Activated naive CD4-positive, alpha-beta T cell treated with anti-CD3 and anti-CD28 coated beads, Interleukin-2, amount 50 U/mL, for 16 hours (primary cell): ENCODE data around the gene KRTAP15-1.

ENCODE experiments used
- DNase-seq: peaks from one replicate; pipeline ENCODE4 v3.0.0-alpha.2; 2020

Gene KRTAP15-1, protein sequence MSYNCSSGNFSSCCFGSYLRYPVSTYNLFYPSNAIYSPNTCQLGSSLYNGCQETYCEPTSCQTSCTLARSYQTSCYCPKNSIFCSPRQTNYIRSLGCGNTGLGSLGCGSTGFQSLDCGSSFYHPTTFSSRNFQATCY

DNA sequence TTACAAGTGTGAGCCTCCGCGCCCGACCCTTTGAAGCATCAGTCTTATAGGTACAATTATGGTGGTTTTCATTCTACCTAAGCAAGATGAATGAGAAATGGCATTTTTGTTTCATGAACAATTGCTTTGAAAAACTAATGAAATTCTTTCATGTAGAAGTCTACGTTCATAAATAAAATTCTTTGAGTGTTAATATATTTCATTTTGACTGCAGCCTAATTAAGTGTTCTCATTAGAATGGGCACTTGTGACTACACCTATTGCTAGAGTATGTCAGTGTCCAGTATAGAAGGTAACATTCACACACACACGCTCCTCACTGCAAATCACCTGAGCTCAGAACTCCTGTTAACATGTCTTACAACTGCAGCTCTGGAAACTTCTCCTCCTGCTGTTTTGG lies at the start of gene KRTAP15-1:
Gene KRTAP15-1, plus strand, starts transcription at position 301 of the 400 bp plus-strand sequence. Its CDS starts 53 bp downstream, at position 354.
- DNase-seq = no peak

DNA sequence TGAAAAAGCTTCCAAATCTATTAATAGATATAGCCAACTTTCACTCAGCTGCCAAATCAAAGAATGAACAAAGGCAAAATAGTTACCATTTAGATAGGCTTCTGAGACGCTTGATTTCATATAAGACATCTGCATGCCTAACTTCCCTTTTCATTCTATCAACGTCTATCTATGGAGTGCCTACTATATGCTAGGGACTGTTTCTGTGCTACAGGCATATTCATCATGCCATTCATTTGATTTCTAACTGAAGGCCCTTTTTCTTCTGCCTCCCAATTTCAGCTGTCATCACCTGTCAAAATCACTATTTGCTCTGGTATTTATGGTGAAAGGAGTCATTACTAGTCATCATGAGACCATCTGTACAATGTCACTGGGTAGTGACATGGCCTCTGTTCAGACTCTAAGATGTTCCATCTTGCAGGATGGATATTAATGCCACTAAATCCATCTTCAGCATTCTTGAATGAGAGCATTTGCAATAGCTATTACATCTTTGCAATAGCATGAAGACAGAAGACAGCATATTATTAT lies 48.5 kb upstream of the KRTAP15-1 start:
- DNase-seq = no peak

DNA sequence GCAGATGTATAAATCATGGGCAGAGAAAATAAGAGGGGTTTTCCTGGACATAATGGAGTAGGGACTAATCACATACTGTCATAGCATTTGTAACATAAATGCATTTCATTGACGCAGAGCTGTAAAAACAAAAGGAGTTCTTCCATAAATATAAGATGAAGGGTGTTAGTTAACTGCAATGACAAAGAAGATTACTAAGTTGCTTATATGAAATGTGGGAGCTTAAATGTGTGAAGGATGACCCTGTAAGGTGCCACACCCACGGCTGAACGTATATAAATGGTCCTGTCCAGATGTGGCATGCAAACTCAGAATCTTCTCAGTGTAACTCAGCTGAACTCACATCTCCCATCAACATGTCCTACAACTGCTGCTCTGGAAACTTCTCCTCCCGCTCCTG lies 44.3 kb upstream of the KRTAP15-1 start, which contains the start of gene KRTAP13-1:
Gene KRTAP13-1, plus strand, starts transcription at position 301 of the 400 bp plus-strand sequence. Its CDS starts 56 bp downstream, at position 357.
- DNase-seq = no peak

DNA sequence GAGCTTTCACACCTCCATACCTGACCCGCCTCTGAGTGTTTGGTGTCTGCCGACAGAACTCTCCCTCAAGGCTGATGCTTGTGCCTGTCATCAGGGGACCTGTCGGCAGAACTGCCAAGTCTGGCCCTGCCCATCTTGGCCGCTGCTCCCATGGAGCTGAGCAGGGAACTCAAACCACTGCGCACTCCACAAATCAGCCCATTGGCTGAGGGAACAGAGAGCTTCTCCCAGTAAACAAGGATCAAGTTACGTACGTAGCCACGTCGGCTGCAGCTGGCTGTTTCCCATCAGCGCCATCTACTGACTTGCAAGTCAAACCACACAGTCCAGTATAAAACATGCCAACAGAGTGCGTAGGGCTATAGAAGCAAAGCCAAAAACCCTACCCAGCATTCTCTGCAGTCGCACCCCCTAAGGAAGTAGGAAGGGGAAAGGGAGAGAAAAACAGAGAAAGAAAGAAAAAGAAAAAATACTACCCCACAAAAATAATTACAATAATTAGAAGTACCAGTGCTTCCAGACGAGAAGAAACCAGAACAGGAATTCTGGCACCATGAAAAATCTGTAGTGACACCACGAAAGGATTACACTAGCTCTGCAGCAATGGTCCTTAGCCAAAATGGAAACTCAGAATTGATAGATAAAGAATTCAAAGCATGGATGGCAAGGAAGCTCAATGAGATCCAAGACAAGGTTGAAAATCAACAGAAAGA lies 31.1 kb upstream of the KRTAP15-1 start:
- no peak for DNase-seq

DNA sequence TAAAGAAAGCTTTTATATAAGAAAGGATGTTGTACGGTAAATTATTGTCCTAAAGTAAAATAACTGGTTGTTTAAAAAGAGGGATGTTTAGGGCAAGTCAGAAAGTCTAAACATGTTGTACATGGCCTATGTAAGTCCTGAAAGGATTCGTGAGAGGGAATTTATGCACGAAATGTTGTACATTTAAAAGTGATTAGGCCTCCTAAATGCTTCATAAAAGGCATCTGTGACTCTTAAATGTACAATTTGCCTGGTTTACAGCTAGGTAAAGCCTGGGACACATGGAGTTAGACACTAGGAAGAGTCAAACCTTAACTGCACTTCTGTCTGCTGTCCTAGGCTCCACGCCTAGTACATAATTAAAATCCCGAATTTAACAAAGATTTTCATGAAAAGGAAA lies 24.1 kb upstream of the KRTAP15-1 start:
- DNase-seq = no peak

DNA sequence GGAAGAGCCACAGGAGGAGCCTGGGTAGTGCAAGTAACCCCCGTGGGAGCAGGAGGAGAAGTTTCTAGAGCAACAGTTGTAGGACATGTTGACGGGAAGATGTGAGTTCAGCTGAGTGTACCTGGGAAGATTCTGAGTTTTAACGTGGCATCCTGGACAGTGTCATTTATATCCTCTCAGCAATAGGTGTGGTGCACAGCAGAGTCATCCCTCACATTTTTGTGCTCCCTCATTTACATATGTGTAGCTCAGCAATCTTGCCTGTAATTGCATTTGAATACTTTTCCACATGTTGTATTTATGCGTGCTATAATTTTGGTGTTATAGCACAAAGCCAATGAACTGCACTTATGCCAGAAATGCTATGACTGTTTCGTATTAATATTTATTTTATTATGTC lies 14.2 kb upstream of the KRTAP15-1 start, which contains the start of gene KRTAP13-3:
Gene KRTAP13-3, minus strand, starts transcription at position 101 of the 400 bp plus-strand sequence. Its CDS starts 14 bp downstream, at position 87.
- no peak for DNase-seq

DNA sequence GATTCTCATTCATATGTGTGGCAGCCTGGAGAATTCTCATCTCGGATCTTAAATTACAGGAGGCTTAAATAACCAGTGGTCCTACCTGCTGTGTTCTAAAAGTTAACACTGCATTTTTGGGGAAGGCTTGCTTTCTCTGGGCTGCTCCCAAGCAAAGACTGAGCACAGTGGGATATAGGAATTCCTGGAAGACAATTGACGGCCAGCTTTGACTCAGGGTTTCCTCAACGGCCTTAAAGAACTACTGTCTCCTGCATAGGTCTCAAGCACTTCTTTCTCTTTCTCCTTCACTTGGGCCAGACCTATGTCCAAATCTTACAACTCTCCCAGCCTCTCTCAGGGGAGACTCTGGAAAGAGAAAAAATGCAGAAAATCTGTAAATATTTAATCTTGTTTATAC lies 13.3 kb upstream of the KRTAP15-1 start:
- no peak for DNase-seq

DNA sequence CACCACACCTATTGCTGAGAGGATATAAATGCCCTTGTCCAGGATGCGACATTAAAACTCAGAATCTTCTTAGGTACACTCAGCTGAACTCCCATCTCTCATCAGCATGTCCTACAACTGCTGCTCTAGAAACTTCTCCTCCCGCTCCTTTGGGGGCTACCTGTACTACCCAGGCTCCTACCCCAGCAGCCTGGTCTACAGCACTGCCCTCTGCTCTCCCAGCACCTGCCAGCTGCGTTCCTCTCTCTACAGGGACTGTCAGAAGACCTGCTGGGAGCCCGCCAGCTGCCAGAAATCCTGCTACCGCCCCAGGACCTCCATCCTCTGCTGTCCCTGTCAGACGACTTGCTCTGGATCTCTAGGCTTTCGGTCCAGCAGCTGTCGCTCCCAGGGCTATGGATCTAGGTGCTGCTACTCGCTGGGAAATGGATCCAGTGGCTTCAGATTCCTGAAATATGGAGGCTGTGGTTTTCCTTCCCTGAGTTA lies 9.9 kb upstream of the KRTAP15-1 start, which contains the start of gene KRTAP13-4:
Gene KRTAP13-4, plus strand, starts transcription at position 51 of the 486 bp plus-strand sequence. Its CDS starts 56 bp downstream, at position 107.
- no peak for DNase-seq

DNA sequence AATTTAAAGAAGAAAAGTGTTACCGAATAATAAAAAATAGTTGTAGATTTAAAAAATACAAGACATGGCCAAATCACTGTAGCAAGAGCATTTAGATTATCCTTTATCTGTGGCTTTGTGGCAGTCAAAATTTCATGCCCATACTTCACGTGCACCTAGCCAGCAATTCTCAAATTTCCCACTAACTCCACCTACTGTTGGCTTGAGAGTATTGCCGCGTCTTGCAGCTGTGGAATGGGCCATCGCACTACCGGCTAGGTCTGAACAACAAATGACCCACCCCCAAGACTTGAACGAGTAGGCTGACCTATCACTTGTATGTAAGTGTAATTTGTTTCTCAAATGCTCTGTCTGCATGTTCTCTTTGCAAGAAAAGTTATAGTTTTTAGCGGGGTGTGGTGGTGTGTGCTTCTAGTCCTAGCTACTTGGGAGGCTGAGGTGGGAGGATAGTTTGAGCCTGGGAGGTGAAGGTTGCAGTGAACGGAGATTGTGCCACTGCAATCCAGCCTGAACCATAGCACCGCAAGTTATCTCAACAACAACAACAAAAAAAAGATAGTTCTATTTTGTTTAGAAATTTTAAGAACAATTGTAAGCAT lies 5.9 kb upstream of the KRTAP15-1 start:
- DNase-seq = no peak

DNA sequence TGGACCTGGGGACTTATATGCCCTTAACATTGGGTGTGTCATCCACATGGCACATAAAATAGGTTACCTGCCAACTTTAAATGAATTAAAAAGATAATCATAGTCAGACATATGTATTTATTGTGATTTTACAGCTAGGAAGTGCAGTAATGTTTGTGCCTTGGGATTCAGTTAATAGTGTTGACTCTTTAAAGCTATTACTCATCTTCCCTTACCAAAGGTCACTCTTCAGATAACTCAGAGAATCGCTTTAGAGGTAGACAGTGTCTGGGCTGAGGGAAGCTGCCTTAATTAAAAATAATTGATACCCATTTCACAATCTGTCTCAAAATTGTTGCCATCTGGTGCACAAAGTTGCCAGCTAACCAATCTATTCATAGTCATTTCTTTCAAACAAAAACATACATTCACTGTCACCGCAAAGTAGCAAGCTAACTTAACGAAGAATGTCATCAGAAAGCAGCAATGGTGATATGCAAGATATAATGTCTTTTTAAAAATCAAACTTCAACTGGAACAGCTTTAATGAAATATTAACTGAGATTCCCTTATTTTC lies 3.0 kb upstream of the KRTAP15-1 start:
- DNase-seq = no peak

DNA sequence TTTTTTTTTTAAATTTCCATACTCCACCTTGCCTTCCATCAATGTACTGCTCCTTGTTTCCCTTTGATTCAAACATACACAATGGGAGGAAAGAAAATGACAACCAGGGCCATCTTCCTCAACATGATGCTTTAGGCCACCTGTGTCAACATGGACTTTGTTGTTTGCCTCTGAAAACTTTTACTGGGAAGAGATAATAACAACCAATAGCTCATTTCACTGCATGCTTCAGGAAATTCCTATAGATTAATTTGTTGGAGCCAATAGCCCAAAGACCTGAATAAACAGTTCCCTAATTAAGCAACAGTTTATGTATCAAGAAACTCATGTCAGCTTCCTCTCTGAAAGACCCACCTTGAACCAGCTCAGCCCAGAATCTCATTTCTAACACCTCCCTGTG lies 3.2 kb downstream of the KRTAP15-1 start:
- no peak for DNase-seq

DNA sequence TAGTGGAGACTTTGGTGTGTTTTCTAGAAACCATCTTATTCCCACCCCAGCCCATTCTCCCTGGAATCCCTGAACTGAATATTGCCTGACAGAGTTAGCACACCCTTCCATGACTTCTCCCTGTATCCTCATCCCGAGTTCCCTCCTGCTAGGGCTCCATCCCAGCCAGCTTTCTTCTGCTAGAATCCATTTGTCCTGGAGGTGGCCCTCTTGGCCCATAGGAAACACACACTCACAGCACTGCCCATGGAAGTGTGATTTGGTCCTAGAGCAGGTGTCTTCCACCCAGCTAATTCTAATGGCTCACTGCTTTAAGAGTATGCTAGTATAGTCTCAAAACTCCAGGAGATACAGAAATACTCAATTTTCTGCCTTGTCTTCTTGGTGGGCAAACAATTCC lies 4.1 kb downstream of the KRTAP15-1 start:
- no peak for DNase-seq

DNA sequence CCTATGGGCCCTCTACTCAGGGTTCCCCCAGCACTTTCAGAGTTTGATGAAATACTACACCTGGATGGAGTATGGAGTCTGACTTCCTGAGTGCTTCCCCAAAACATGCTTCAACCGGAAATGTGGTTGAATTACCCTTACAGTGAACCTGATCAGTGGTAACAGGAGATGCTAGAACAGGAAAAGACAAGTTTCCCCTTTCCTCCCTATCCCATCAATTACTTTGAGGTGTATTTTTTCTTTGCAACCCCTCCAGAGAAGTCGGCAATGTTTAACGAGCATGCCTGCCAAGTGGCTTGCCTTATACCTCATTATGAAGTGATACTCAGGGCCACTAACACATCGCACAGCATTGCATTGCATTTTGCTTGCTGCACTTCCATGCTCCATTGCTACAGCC lies 7.0 kb downstream of the KRTAP15-1 start:
- DNase-seq = no peak

DNA sequence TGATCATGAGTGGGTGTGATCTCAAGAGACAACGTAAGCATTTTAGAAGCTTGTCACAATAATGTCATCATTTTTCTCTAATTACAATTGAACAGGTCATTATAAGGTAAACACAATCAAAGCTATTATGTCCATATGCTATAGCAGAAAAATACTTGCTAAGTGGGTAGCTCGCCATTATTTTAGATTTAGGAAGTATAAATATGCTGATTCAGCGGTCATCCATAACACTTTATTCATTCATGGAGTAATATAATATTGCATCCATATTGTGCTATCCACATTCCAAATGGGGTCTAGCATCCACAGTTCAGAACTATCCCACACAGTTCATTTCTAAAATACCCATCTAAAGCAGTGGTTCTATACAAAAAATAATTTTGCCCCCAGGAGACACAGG lies 8.4 kb downstream of the KRTAP15-1 start:
- DNase-seq = no peak

DNA sequence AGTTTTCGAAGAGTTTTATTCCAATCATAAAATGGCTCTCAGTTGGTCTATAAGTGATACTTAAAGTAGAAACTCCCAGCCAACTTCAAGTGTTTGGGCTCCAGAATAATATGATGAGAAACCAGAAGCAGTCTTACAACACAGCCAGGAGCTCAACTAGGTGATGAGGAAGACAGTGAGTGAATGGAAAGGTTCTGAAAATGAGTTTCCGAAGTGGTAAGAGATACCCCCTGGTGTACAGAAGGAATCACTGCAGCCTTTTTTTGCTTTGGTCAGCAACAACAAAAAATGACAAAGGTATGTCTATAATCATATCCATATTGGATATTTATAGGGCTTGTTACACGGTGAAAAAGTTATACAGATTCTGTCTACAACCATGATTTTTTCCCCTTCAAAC lies 23.6 kb downstream of the KRTAP15-1 start:
- DNase-seq = no peak

DNA sequence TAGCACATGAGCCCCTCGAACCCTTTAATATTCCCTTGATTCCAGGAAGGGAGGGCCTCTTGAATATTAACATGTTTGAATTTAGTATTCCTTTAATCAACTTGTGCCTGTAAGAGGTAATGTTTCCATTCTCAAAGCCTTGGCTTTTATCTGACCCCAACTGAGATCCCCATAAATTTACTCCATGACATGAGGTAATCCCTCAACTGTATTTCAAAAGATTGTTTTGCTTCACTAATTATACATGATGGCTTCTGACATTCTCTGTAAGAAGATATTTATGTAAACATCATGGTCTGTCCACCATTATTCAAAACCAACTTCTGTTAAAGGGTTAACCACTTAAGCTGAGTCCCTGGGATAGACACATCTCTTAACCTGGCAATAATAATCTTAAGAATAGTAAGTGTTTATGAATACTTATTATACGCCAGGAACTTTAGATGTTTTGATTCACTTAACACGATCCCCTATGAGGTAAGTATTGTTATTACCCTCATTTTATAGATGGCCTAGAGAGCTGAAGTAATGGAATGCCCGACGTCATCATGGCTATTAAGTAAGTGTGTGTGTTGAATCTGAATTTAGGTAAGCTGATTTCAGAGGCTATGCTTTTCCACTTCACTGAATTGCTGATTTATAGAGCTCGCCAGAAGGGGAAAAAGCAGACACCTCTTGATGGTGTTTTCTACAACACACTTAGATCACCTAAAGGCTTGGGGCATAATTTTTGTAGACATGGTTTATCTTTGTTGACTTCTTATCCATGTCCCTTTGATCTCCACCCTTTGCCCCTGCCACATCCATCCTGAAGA lies 29.0 kb downstream of the KRTAP15-1 start:
- DNase-seq = no peak

DNA sequence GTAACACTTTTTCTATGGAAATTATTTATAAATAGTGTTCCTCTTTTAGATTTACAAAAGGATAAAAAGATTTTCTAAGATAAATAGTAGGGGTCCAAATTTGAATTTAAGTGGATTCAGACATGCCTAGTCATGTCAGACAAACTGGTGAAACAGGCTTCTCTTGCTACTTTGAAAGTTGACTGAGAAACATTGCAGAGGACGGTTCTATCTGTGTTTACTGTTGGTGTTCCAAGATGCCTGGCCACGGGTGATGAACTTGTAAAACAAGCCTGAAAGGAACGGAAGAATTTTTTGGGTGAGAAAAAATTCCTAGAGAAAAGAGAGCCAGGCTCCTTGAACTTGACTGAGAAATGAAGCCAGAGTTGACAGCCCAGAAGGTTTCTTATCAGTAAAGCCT lies 37.9 kb downstream of the KRTAP15-1 start:
- no peak for DNase-seq

DNA sequence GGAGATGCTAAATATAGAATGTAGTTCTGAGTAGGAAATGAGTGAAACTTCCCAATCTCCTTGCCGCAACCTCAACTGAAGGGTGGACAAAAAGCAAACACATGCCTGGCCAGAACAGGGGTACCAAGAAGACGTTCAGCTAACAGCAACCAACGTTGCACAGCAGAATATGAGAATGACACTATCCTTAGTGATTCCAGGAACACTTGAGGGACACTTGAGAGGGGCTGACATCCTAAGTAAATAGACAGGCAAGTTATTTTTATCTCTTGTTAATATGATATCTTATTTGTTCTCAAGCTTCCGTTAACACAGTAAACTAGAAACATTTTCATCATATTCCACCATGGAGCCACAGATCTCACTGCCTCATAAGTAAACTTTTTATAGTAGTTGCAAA lies 39.2 kb downstream of the KRTAP15-1 start:
- no peak for DNase-seq

DNA sequence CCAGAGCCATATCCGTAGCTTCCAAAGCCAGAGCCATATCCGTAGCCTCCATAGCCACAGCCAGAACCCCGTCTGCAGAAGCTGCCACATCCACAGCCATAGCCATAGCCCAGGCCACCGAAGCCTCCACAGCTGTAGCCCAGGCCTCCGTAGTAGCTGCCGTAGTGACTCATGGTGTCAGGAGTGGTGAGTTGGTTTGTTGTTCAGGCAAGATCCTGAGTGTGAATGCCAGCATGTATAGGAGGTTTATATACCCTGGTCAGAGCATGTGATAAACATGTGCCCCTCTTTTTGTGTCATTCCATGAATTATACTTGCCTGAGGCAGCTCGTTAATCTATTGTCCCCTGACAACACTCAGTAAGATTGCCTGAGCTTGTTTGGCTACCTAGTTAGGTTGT lies 40.1 kb downstream of the KRTAP15-1 start, which contains the start of gene KRTAP19-1:
Gene KRTAP19-1, minus strand, starts transcription at position 223 of the 400 bp plus-strand sequence. Its CDS starts 50 bp downstream, at position 173.
- no peak for DNase-seq

DNA sequence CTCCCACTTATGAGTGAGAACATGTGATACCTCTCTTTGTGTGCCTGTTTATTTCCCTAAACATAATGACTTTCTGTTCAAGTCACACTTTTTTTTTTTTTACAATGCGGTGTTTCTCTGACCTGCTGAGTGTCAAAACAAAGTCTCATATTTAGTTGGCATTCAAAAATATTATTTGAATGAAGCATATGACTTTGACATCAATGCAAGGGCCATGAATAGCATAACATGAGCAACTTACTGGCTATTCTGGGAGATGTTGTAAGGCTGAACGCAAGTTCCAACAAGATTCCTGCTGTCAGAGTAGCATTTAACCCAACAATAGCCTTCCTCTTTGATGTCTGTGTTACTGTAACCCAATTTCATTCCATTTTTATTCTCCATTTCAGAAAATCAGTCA lies 42.1 kb downstream of the KRTAP15-1 start:
- DNase-seq = no peak

DNA sequence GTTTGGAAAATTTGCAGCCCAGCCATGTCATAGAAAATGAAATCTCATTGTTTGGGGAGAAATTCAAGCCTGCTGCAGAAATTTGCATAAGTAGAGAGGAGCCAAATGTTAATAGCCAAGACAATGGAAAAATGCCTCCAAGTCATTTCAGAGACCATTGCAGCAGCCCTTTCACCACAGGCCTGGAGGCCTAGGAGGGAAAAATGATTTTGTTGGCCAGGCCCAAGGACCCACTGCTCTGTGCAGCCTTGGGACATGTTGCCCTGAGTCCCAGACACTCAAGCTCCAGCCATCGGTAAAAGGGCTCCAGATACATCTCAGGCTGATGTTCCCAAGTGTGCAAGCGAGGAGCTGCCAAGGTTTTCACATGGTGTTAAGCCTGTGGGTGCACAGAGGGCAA lies 46.1 kb downstream of the KRTAP15-1 start:
- DNase-seq = no peak

DNA sequence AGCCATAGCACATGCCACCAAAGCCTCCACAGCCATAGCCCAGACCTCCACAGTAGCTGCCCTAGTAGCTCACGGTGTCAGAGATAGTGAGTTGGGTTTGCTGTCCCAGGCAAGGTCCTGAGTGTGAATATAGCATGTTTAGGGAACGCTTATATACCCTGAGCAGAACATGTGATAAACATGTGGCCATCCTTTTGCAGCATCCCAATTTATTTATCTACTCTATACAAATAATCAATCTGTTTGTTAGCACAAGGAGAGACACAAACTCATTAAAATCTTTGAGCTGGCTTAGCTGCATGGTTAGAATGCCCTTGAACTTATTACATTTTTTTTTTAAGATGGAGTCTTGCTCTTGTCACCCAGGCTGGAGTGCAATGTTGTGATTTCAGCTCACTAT lies 47.3 kb downstream of the KRTAP15-1 start, which contains the start of gene KRTAP19-2:
Gene KRTAP19-2, minus strand, starts transcription at position 101 of the 400 bp plus-strand sequence. Its CDS starts 88 bp downstream, at position 13.
- DNase-seq = no peak
